ENCODE data around the gene KRT2. TPM values are rescaled to one million over a fixed set of nuclear protein-coding genes. Genes with fewer than 3 reads are reported as not detected.

Gene KRT2
- total and polyA plus RNA-seq, 10 of the 15 experiments (the other 5 are each of a cell fraction or from before 2014, with no cell fraction given): 0.08 to 0.12 TPM; not detected in 8

GRCh38 chr12:52701281-52701680 lies 49.3 kb upstream of the KRT2 start:
- ChIA-PET CTCF (no interaction called here), SMC1A (ENCODE audit: uncharacterized antibody, unreplicated experiment) (no interaction called here), POLR2A (no interaction called here), RAD21 (ENCODE audit: unreplicated experiment) (no interaction called here)
- H4K20me1 ChIP-seq (ENCODE audit: control insufficient read depth, insufficient read depth): no peaks in the 10 kb centered on the region
- FAIRE-seq (no peak), DNase-seq (ENCODE audit: low read depth, low spot score) (no peak), ATAC-seq (no peak)
- no peak overlapping the region for H3K4me3 ChIP-seq
- H3K9me3 ChIP-seq (replicated peaks; ENCODE audit: control insufficient read depth, insufficient read depth, low read length): no peaks in the 10 kb centered on the region
- WGBS (ENCODE audit: insufficient coverage, insufficient replicate concordance, low lambda C conversion rate, missing lambda C conversion rate): 43% methylated on average over 12 of the region's 12 CpGs
- no peaks in the 10 kb centered on the region for H3K79me2 ChIP-seq (ENCODE audit: control insufficient read depth, insufficient read depth, low read length)
- no peak overlapping the region for H3K9ac ChIP-seq (ENCODE audit: control insufficient read depth, insufficient read depth, low read length)
- no peak overlapping the region for H3K27ac ChIP-seq (ENCODE audit: control insufficient read depth, insufficient read depth)
- no peaks in the 10 kb centered on the region for H3K4me1 ChIP-seq (ENCODE audit: control insufficient read depth, insufficient read depth, low read length)
- in situ Hi-C loops (cut with MboI) (no loop called here), intact Hi-C loops (cut with micrococcal nuclease; ENCODE audit: unreplicated experiment) (no loop called here)
- TF ChIP-seq ZZZ3 (IDR thresholded peaks at IDR 0.05; ENCODE audit: control insufficient read depth, insufficient read length, low read depth) (no peak), RBBP5 (conservative IDR thresholded peaks at IDR 0.05) (no peak), NFXL1 (IDR thresholded peaks at IDR 0.05; ENCODE audit: borderline replicate concordance) (no peak), EGR1 (IDR thresholded peaks at IDR 0.05; ENCODE audit: borderline replicate concordance in 1 of 2, low read depth in 2 of 2, low read length in 2 of 2) (no peak), NFYA (IDR thresholded peaks at IDR 0.05; ENCODE audit: borderline replicate concordance, low read depth, low read length) (no peak)
- TF ChIP-seq, protein P1, sequence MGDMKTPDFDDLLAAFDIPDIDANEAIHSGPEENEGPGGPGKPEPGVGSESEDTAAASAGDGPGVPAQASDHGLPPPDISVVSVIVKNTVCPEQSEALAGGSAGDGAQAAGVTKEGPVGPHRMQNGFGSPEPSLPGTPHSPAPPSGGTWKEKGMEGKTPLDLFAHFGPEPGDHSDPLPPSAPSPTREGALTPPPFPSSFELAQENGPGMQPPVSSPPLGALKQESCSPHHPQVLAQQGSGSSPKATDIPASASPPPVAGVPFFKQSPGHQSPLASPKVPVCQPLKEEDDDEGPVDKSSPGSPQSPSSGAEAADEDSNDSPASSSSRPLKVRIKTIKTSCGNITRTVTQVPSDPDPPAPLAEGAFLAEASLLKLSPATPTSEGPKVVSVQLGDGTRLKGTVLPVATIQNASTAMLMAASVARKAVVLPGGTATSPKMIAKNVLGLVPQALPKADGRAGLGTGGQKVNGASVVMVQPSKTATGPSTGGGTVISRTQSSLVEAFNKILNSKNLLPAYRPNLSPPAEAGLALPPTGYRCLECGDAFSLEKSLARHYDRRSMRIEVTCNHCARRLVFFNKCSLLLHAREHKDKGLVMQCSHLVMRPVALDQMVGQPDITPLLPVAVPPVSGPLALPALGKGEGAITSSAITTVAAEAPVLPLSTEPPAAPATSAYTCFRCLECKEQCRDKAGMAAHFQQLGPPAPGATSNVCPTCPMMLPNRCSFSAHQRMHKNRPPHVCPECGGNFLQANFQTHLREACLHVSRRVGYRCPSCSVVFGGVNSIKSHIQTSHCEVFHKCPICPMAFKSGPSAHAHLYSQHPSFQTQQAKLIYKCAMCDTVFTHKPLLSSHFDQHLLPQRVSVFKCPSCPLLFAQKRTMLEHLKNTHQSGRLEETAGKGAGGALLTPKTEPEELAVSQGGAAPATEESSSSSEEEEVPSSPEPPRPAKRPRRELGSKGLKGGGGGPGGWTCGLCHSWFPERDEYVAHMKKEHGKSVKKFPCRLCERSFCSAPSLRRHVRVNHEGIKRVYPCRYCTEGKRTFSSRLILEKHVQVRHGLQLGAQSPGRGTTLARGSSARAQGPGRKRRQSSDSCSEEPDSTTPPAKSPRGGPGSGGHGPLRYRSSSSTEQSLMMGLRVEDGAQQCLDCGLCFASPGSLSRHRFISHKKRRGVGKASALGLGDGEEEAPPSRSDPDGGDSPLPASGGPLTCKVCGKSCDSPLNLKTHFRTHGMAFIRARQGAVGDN (IDR thresholded peaks at IDR 0.05): no peak
- no peak overlapping the region for H2AFZ ChIP-seq (ENCODE audit: control insufficient read depth, low read depth, low read length)
- no TSS peak for BruUV-seq (replicated peaks)
- H3K27me3 ChIP-seq (replicated peaks in 1 of 2; ENCODE audit: control insufficient read depth in 2 of 2, insufficient read depth in 2 of 2, low read length in 1 of 2): peaks cover 0 to 1% of the 10 kb centered on the region in 2 experiments; a peak in 1 of 4 replicates
- H3K36me3 ChIP-seq (ENCODE audit: control insufficient read depth in 2 of 2, insufficient read depth in 2 of 2, low read length in 1 of 2): no peaks in the 10 kb centered on the region
- no peak overlapping the region for H3K4me2 ChIP-seq (ENCODE audit: control insufficient read depth, insufficient read depth)

Measured in GM12878 (cell line).